Body of pancreas (tissue), 4 donors: Measurements from ENCODE around the gene SOCS1. TPM values are rescaled to one million over a fixed set of nuclear protein-coding genes. Genes with fewer than 3 reads are reported as not detected.

Experiments
- ATAC-seq: fragments of 150-250 bp; one replicate; pipeline ENCODE4 v1.9.1; 2016
- DNase-seq, 4 donors: peaks; one replicate each; pipeline ENCODE4 v3.0.0-alpha.2; 2019
- H3K27ac ChIP-seq, 4 donors: fragments of 200-600 bp; sonication (generic); 1 replicate in 3 of 4; 2 replicates in 1 of 4; pipeline versions ENCODE4 v1.5.1 to v1.6.1; 2016 to 2019; ENCODE audit warnings: mild to moderate bottlenecking in 1 of 4, mixed read lengths in 1 of 4, moderate library complexity in 1 of 4
- H3K27me3 ChIP-seq, 2 donors: fragments of 200-600 bp; sonication (generic); one replicate each; pipeline ENCODE4 v1.6.0; 2016; ENCODE audit warnings: mild to moderate bottlenecking in 1 of 2
- H3K36me3 ChIP-seq, 2 donors: fragments of 200-600 bp; sonication (generic); replicated peaks in 1 of 2; 2 replicates each; pipeline ENCODE4 v1.5.1; 2016; ENCODE audit warnings: low read depth in 2 of 2; ENCODE audit not compliant: insufficient read depth in 1 of 2
- H3K4me1 ChIP-seq: fragments of 200-600 bp; sonication (generic); one replicate; pipeline ENCODE4 v1.6.0; 2016
- H3K4me3 ChIP-seq, 2 donors: fragments of 200-600 bp; sonication (generic); 1 replicate in 1 of 2; 2 replicates in 1 of 2; pipeline ENCODE4 v1.5.1; 2016 to 2019
- H3K9me3 ChIP-seq, 3 donors: fragments of 200-600 bp; sonication (generic); 1 replicate in 2 of 3; 2 replicates in 1 of 3; pipeline ENCODE4 v1.5.1; 2016
- CTCF ChIP-seq, 7 experiments: fragments of 450-650 bp in 4 of 7; fragments of 200-600 bp in 3 of 7; sonication (generic) in 3 of 7; IDR thresholded peaks; one replicate each; pipeline ENCODE4 v1.5.1; 2016 to 2019; ENCODE audit warnings: antibody characterized with exemption in 7 of 7
- POLR2A ChIP-seq, 3 donors: fragments of 450-650 bp; IDR thresholded peaks; one replicate each; pipeline ENCODE4 v1.6.1; 2016; ENCODE audit warnings: antibody characterized with exemption in 3 of 3, mild to moderate bottlenecking in 2 of 3
- WGBS, 2 donors: methylation state at CpG; one replicate each; pipeline ENCODE4 v1.1.5; 2017; 5-methylcytosine and 5-hydroxymethylcytosine counted together
- intact Hi-C: fragments of 100-400 bp; cut with DNase I; formaldehyde crosslinking; loops from one replicate; pipeline ENCODE4 v1.15.1; 2023
- total RNA-seq, 2 donors: library from RNA; depleted of rRNA; stranded (reverse); fragments of >200 nt; gene quantifications; one replicate each; pipeline ENCODE4 v1.1.0, GENCODE V29; 2016

SOCS1 gene
- total RNA-seq, 2 donors from 2014 or later: 1.0 to 7.9 TPM

DNA sequence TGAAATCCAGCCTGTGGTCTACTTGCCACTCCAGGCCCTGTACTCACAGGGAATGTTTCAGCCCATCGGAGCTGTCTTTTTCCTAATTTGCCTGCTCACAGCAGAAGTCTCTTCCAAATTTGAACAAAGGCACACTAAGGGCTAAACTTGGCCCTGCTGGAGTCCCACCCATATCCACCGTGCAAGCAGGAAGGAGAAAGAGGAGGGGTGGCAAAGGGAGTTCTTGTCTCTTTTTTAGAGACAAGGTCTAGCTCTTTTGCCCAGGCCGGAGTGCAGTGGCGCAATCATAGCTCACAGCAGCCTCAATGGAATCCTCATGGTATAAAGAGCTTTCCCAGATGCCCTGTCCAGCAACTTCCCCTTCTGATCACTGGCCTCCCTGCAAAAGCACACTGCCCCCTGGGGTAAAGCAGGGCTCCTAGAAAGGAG lies 27.8 kb upstream of the SOCS1 start:
- no peak for ATAC-seq
- no peaks in the 10 kb centered on the region for H3K36me3 ChIP-seq
- H3K27ac ChIP-seq: no peak overlapping the region
- no peaks in the 10 kb centered on the region for H3K4me1 ChIP-seq
- 70 to 85% methylated on average over 4 of the region's 4 CpGs for WGBS, 2 donors
- intact Hi-C loops: loop anchor here (10.0 kb wide), 1 partner anchor 59 kb away; no protein-coding TSS in a partner anchor
- H3K4me3 ChIP-seq: no peak overlapping the region
- no peaks in the 10 kb centered on the region for H3K9me3 ChIP-seq
- no peaks in the 10 kb centered on the region for H3K27me3 ChIP-seq
- no peak for DNase-seq
- no peak for TF ChIP-seq POLR2A (IDR thresholded peaks at IDR 0.05)
- TF ChIP-seq CTCF (IDR thresholded peaks at IDR 0.05): no peak

- 87 to 89% methylated on average over 18 to 25 of the region's 25 CpGs for WGBS, 2 donors
- Histone ChIP-seq H3K9me3 (no peaks in the 10 kb centered on the region), H3K27me3 (no peaks in the 10 kb centered on the region), H3K4me1 (no peaks in the 10 kb centered on the region), H3K27ac (no peak within 1 kb of the TSS), H3K36me3 (no peaks in the 10 kb centered on the region), H3K4me3 (no peak within 1 kb of the TSS)
- intact Hi-C loops: loop anchor here (10.0 kb wide), 1 partner anchor 56 kb away; no protein-coding TSS in a partner anchor
- no peak for ATAC-seq
- DNase-seq: no peak
- TF ChIP-seq POLR2A (IDR thresholded peaks at IDR 0.05) (no peak), CTCF (IDR thresholded peaks at IDR 0.05) (no peak)
Measured at GRCh38 chr16:11280616-11281522, 24.9 kb upstream of the SOCS1 start, which contains the start of gene PRM1. PRM1 (minus strand) TSS chr16:11281330; CDS start chr16:11281238, 92 bp downstream.

GRCh38 chr16:11278681-11279628 lies 23.0 kb upstream of the SOCS1 start:
- no peaks in the 10 kb centered on the region for H3K9me3 ChIP-seq
- no peaks in the 10 kb centered on the region for H3K27me3 ChIP-seq
- intact Hi-C loops: no loop called here
- no peaks in the 10 kb centered on the region for H3K4me1 ChIP-seq
- H3K4me3 ChIP-seq: no peak overlapping the region
- no peak overlapping the region for H3K27ac ChIP-seq
- H3K36me3 ChIP-seq: no peaks in the 10 kb centered on the region
- DNase-seq: no peak
- 74 to 86% methylated on average over 6 to 7 of the region's 7 CpGs for WGBS, 2 donors
- no peak for TF ChIP-seq CTCF (IDR thresholded peaks at IDR 0.05)
- TF ChIP-seq POLR2A (IDR thresholded peaks at IDR 0.05): no peak
- no peak for ATAC-seq

GRCh38 chr16:11277607-11278337 lies 21.8 kb upstream of the SOCS1 start:
- Histone ChIP-seq H3K4me3 (no peak overlapping the region), H3K4me1 (no peaks in the 10 kb centered on the region), H3K27me3 (no peaks in the 10 kb centered on the region), H3K36me3 (no peaks in the 10 kb centered on the region), H3K9me3 (no peaks in the 10 kb centered on the region), H3K27ac (no peak overlapping the region)
- intact Hi-C loops: no loop called here
- ATAC-seq: no peak
- 82 to 83% methylated on average over 12 of the region's 12 CpGs for WGBS, 2 donors
- TF ChIP-seq POLR2A (IDR thresholded peaks at IDR 0.05) (no peak), CTCF (IDR thresholded peaks at IDR 0.05) (no peak)
- no peak for DNase-seq
